Neural progenitor cell (in vitro differentiated cells): ENCODE measurements around the gene CD48.

ENCODE experiments used
- EZH2 ChIP-seq: fragments of 200-600 bp; sonication (generic); IDR thresholded peaks from 2 replicates; pipeline ENCODE4 v1.6.1; 2017; ENCODE audit warnings: antibody characterized with exemption, mild to moderate bottlenecking, moderate library complexity
- EZH2phosphoT487 ChIP-seq: fragments of 200-600 bp; sonication (generic); IDR thresholded peaks from 2 replicates; pipeline ENCODE4 v1.6.1; 2017; ENCODE audit warnings: antibody characterized with exemption
- TF ChIP-seq, protein P1 (sequence below): fragments of 200-600 bp; sonication (generic); IDR thresholded peaks from 2 replicates; pipeline ENCODE4 v1.5.1; 2017; ENCODE audit warnings: antibody characterized with exemption, mild to moderate bottlenecking

DNA sequence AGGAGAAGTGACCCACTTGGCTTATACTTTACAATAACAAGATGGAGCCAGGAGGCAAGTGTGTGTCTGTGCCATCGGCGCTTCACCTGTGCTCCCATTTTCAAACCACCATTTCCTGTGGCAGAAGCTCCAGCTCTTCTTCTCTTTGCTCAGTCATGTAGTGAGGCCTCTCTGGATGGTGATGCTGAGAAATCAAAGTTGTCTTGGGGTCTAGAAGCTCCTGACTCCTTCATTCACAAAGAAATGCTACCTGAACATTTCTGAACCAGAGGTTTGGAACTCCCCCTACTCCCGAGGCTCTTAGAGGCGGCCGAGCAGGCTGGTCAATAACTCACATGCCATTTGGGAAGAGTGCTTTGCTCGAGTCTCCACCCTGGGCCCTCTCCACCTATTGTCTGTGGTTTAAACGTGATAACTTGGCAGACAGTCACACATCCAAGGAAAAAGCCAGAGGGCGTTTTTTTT is 82.8 kb downstream of the CD48 start:
- TF ChIP-seq, protein P1, sequence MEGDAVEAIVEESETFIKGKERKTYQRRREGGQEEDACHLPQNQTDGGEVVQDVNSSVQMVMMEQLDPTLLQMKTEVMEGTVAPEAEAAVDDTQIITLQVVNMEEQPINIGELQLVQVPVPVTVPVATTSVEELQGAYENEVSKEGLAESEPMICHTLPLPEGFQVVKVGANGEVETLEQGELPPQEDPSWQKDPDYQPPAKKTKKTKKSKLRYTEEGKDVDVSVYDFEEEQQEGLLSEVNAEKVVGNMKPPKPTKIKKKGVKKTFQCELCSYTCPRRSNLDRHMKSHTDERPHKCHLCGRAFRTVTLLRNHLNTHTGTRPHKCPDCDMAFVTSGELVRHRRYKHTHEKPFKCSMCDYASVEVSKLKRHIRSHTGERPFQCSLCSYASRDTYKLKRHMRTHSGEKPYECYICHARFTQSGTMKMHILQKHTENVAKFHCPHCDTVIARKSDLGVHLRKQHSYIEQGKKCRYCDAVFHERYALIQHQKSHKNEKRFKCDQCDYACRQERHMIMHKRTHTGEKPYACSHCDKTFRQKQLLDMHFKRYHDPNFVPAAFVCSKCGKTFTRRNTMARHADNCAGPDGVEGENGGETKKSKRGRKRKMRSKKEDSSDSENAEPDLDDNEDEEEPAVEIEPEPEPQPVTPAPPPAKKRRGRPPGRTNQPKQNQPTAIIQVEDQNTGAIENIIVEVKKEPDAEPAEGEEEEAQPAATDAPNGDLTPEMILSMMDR: no peak
- TF ChIP-seq EZH2: no peak
- no peak for TF ChIP-seq EZH2phosphoT487
